KBM-7 (cell line): ENCODE measurements around the gene DDI1.

Experiments
- DNase-seq: peaks from one replicate; pipeline ENCODE4 v3.0.0-alpha.2; 2015
- in situ Hi-C: fragments of 300-500 bp; cut with MboI; formaldehyde crosslinking; loops from 2 replicates; pipeline ENCODE4 v1.14.3; 2020; ENCODE audit warnings: low sequenced_read_pairs, low pct_unique_long_range_greater_than_20kb, mixed read lengths

Gene DDI1

DNA sequence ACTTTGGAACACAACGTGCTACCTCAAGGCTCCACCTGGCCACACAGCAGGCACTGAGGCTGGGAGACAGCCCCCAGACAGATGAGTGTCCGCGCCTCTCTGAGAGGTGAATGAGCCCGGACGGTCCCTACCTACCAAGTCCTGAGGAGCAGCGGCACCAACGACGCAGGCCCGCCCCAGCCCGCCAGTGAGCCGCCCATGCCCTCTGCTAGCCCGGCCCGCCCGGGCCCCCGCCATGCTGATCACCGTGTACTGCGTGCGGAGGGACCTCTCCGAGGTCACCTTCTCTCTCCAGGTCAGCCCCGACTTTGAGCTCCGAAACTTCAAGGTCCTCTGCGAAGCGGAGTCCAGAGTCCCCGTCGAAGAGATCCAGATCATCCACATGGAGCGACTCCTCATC, at the start of gene DDI1:
DDI1 (plus strand) TSS at position 53 of the 400 bp plus-strand sequence; CDS start at position 236, 183 bp downstream.
- in situ Hi-C loops: no loop called here
- no peak for DNase-seq

DNA sequence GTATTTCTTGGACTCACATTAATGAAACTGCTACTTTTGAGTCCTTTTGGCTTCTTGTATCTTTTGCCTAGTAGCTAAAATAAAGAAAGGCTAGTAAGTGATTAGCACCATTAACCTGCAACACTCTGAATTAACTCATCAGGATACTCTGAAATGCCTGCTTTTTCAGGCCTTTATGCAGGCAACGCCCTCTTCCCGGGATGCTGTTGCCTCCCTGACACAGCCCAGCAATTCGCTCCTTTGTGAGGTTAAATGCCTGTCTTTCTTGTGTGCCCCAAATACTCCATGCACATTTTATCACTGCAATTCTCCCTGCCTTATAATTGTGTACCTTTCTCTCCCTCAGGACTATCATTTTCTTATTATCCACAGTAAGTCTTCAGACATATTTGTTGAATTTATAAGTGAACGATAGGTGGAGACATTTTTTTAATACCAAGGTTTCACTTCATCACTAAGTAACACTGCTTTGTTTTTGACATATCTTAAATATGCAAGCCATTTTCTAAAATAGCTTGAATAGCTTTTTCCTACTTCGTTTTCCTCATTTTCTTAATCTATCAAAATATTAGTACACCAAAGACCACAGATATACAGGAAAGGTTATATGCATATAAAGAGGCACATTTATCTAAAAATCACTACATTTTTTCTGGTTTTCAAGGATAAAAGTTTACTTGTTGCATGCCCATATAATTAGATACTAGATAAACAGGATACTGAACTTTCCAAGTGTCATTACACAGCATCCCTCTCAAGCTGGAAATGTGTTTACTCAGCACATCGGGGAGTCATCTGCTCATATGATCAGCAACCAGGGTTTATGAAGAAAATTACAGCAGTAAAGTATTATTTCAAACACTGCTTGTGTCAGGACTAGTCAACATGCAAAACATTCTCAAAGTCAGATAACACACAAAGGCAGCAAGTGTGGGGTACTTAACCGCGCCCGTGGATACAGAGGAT, 48.5 kb upstream of the DDI1 start:
- no peak for DNase-seq
- in situ Hi-C loops: no loop called here

GRCh38 chr11:103988595-103988969, 47.9 kb upstream of the DDI1 start:
- in situ Hi-C loops: no loop called here
- no peak for DNase-seq

- DNase-seq: no peak
These were observed 42.9 kb upstream of the DDI1 start for GRCh38 chr11:103993507-103993906.

DNA sequence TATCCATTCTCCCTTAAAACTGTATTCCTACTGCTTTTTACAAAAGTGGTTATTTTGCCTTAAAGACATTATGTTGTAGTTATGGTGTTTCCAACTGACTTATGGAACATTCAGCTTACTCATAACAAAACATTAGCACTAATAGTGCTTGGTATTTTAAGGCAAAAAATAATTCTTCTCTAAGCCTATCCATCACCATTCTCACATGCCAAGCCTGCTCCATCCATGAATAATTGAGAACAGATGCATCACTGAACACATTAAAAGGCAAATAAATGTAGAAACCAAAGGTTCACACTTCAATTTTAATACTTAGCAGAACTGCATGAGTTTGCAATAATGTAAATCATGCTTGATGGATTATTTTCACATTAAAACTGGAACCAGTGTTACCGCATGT, 42.3 kb upstream of the DDI1 start:
- no peak for DNase-seq

More at GRCh38 chr11:103993507-103993906, 42.9 kb upstream of the DDI1 start:
- in situ Hi-C loops: no loop called here

GRCh38 chr11:103994518-103994917, 41.9 kb upstream of the DDI1 start:
- no peak for DNase-seq
- in situ Hi-C loops: no loop called here

More for the DNA sequence above, 42.3 kb upstream of the DDI1 start:
- in situ Hi-C loops: no loop called here

DNA sequence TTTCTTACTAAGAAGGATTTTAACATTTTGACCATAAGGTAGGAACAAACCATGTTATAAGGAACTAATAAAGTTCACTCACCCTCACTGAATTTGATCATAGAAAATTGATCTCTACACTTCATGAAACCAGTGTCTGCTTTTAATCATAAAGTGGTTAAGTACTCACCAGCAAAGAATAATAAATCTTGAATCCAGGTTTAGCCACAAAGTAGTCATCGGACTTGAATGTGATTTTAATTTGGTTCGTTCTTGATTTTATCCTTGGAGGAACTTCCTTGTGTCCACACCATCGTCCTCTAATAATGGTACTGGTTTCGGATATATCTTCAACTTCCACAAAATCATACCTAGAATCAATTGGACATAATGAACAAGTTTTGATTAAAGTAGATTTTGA, 40.5 kb upstream of the DDI1 start:
- no peak for DNase-seq
- in situ Hi-C loops: no loop called here

DNA sequence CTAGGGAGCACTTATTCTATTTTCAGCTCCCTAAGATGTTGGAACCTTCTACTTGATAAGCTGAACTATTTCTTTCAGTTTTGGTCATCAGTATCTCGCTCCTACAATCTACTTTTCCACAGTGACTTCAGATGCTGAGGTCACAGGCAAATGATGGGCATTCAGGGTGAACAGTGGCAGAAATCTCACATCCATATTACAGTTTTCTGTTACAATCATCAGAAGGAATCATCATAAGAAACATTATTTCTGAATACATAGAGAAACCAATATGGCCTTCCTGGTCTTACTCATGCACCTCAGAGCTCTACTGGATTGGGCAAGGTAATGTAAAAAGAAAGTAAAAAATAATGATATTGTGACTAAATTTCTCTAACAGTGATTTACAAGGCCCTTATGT, 39.4 kb upstream of the DDI1 start:
- DNase-seq: no peak
- in situ Hi-C loops: no loop called here

- in situ Hi-C loops: no loop called here
These were observed 37.5 kb upstream of the DDI1 start for GRCh38 chr11:103998826-103999508.

DNA sequence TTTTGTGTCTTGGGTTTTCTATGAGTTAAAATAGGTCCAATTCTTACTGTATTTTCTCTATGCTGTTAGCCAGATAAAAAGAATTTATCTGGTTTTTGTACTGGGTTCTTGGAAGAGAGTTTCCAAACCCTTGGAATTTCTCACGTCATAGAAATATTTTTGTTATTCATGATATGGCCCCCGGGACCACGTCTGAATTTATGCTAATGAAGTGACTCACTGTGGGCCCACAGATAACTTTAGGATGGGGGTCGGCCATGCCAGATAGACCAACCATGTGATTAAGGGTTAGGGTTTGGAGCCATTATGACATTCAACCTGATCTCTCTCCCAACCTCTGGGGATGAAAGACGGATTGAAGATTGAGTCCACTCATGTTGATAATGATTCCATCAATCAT, 35.6 kb upstream of the DDI1 start:
- in situ Hi-C loops: no loop called here
- DNase-seq: no peak

More at GRCh38 chr11:103998826-103999508, 37.5 kb upstream of the DDI1 start:
- no peak for DNase-seq

- DNase-seq: no peak
- in situ Hi-C loops: no loop called here
These were observed 34.8 kb upstream of the DDI1 start for GRCh38 chr11:104001561-104002056.

- no peak for DNase-seq
- in situ Hi-C loops: no loop called here
These were observed 32.9 kb upstream of the DDI1 start for GRCh38 chr11:104003491-104003890.

GRCh38 chr11:104005234-104005855, 31.1 kb upstream of the DDI1 start:
- DNase-seq: no peak
- in situ Hi-C loops: no loop called here

- in situ Hi-C loops: no loop called here
- DNase-seq: no peak
These were observed 26.7 kb upstream of the DDI1 start for GRCh38 chr11:104009744-104010143.

GRCh38 chr11:104011044-104011443, 25.4 kb upstream of the DDI1 start:
- in situ Hi-C loops: no loop called here
- no peak for DNase-seq

DNA sequence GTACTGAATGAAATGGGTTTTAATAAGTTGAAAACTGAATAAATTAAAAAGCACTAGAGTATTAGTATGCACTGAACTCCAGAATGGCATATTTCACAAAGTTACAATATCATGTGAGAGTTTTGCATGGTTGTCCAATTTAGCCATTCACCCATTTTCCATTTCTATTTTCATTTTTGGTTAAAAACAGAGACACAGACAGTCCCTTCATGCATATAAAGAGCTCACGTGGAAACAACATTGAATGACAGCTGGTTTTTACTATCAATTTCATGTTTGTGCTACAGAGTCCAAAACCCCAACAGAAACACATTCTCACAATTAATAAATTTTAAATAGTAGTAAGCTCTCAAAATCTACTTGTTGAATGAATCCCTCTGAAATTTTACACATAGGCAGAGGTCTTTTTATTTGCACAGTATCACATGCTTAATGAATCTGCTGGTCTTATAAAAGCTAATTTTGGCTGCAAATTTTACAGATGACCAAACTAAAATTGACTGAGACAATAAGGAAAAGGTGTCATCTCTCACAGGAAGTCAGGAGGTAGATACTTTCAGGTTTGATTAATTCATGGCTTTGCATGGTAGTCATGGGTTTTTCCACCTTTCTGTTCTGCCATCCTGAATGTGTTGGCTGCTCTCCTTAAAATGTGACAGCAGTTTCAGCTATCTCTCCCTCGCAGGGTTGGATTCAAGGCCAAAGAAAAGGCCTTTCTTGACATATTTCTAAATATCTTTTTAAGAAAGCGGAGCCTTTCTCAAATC, 20.6 kb upstream of the DDI1 start:
- in situ Hi-C loops: no loop called here
- DNase-seq: no peak

DNA sequence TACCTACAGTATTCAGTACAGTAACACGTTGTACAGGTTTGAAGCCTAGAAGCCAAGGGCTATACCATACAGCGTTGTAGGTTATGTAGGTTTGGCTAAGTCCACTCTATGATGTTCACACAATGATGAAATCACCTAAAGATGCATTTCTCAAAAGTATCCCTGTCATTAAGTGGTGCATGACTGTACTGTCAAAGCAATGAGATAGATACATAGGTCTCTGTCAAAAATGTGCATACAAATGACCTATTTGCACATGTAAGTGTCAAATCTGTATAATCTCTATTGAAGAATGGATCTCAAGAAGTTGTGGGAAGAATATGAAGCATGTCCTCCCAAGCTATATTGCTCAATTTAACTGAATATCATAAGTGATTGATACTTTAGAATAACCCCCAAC, 11.9 kb upstream of the DDI1 start:
- in situ Hi-C loops: no loop called here
- no peak for DNase-seq

GRCh38 chr11:104028476-104029263, 7.8 kb upstream of the DDI1 start:
- DNase-seq: no peak
- in situ Hi-C loops: no loop called here
